ENCODE data around the gene FTO. TPM values are rescaled to one million over a fixed set of nuclear protein-coding genes. Genes with fewer than 3 reads are reported as not detected.

Gene FTO
- total and polyA plus RNA-seq, 2 of the 13 experiments (the other 11 are each of a cell fraction or from before 2014, with no cell fraction given) = 41.6 to 55.8 TPM

- TF ChIP-seq, protein P1, sequence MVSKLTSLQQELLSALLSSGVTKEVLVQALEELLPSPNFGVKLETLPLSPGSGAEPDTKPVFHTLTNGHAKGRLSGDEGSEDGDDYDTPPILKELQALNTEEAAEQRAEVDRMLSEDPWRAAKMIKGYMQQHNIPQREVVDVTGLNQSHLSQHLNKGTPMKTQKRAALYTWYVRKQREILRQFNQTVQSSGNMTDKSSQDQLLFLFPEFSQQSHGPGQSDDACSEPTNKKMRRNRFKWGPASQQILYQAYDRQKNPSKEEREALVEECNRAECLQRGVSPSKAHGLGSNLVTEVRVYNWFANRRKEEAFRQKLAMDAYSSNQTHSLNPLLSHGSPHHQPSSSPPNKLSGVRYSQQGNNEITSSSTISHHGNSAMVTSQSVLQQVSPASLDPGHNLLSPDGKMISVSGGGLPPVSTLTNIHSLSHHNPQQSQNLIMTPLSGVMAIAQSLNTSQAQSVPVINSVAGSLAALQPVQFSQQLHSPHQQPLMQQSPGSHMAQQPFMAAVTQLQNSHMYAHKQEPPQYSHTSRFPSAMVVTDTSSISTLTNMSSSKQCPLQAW (CRISPR knock-in tag; IDR thresholded peaks at IDR 0.05) = peak; percentile 60; the same call in 1 of the 2 replicates
- TF ChIP-seq RERE (CRISPR knock-in tag; IDR thresholded peaks at IDR 0.05; ENCODE audit: low read depth) (no peak), GATAD1 (CRISPR knock-in tag; IDR thresholded peaks at IDR 0.05) (peak; percentile 27; the same call in 1 of the 2 replicates), ZFP41 (CRISPR knock-in tag; IDR thresholded peaks at IDR 0.05; ENCODE audit: borderline replicate concordance) (no peak), ZNF281 (CRISPR knock-in tag; IDR thresholded peaks at IDR 0.05; ENCODE audit: borderline replicate concordance) (0 out of 2 replicates have a peak, but pooled peaks have one; percentile 13), ZZZ3 (CRISPR knock-in tag; IDR thresholded peaks at IDR 0.05; ENCODE audit: borderline replicate concordance) (0 out of 2 replicates have a peak, but pooled peaks have one; percentile 65), DDIT3 (CRISPR knock-in tag; IDR thresholded peaks at IDR 0.05) (no peak), ZNF549 (CRISPR knock-in tag; IDR thresholded peaks at IDR 0.05) (no peak), ISL2 (CRISPR knock-in tag; IDR thresholded peaks at IDR 0.05) (peak; percentile 49; the same call in 1 of the 2 replicates)
- TF ChIP-seq, protein P2, sequence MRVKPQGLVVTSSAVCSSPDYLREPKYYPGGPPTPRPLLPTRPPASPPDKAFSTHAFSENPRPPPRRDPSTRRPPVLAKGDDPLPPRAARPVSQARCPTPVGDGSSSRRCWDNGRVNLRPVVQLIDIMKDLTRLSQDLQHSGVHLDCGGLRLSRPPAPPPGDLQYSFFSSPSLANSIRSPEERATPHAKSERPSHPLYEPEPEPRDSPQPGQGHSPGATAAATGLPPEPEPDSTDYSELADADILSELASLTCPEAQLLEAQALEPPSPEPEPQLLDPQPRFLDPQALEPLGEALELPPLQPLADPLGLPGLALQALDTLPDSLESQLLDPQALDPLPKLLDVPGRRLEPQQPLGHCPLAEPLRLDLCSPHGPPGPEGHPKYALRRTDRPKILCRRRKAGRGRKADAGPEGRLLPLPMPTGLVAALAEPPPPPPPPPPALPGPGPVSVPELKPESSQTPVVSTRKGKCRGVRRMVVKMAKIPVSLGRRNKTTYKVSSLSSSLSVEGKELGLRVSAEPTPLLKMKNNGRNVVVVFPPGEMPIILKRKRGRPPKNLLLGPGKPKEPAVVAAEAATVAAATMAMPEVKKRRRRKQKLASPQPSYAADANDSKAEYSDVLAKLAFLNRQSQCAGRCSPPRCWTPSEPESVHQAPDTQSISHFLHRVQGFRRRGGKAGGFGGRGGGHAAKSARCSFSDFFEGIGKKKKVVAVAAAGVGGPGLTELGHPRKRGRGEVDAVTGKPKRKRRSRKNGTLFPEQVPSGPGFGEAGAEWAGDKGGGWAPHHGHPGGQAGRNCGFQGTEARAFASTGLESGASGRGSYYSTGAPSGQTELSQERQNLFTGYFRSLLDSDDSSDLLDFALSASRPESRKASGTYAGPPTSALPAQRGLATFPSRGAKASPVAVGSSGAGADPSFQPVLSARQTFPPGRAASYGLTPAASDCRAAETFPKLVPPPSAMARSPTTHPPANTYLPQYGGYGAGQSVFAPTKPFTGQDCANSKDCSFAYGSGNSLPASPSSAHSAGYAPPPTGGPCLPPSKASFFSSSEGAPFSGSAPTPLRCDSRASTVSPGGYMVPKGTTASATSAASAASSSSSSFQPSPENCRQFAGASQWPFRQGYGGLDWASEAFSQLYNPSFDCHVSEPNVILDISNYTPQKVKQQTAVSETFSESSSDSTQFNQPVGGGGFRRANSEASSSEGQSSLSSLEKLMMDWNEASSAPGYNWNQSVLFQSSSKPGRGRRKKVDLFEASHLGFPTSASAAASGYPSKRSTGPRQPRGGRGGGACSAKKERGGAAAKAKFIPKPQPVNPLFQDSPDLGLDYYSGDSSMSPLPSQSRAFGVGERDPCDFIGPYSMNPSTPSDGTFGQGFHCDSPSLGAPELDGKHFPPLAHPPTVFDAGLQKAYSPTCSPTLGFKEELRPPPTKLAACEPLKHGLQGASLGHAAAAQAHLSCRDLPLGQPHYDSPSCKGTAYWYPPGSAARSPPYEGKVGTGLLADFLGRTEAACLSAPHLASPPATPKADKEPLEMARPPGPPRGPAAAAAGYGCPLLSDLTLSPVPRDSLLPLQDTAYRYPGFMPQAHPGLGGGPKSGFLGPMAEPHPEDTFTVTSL (CRISPR knock-in tag; IDR thresholded peaks at IDR 0.05; ENCODE audit: borderline replicate concordance) = peak; percentile 46; the same call in 1 of the 2 replicates
These were observed 62.5 kb downstream of the FTO start (continued) for GRCh38 chr16:53766304-53767016.
